Choroid plexus epithelial cell (primary cell): ENCODE measurements around the gene TRIM13.

ENCODE experiments used
- DNase-seq: peaks from one replicate; pipeline ENCODE4 v3.0.0-alpha.2; 2010; ENCODE audit warnings: low read depth
- H3K4me3 ChIP-seq: 2 replicates; pipeline ENCODE4 v1.5.1; 2011; ENCODE audit warnings: low read depth, mild to moderate bottlenecking, control low read depth, low read length, moderate library complexity
- CTCF ChIP-seq: conservative IDR thresholded peaks from 2 replicates; pipeline ENCODE4 v1.5.1; 2011; ENCODE audit warnings: low read depth, mild to moderate bottlenecking, control low read depth, inconsistent platforms, low read length, moderate library complexity

TRIM13 gene

GRCh38 chr13:49997955-49998354, 1.1 kb downstream of the TRIM13 start:
- TF ChIP-seq CTCF = no peak
- peak overlapping the region; percentile 88 for H3K4me3 ChIP-seq
- DNase-seq = no peak

- no peak for TF ChIP-seq CTCF
- no peak for DNase-seq
- H3K4me3 ChIP-seq = peak overlapping the region; percentile 88
Measured at GRCh38 chr13:49998714-49999624, 2.1 kb downstream of the TRIM13 start.

- peak; percentile 29 for DNase-seq
- TF ChIP-seq CTCF = no peak
- no peak overlapping the region for H3K4me3 ChIP-seq
Measured at GRCh38 chr13:50001287-50001686, 4.4 kb downstream of the TRIM13 start.

- H3K4me3 ChIP-seq = no peak overlapping the region
- no peak for TF ChIP-seq CTCF
- DNase-seq = peak; percentile 60
Measured at GRCh38 chr13:50006426-50007135, 9.7 kb downstream of the TRIM13 start.

- DNase-seq = no peak
- no peak overlapping the region for H3K4me3 ChIP-seq
- no peak for TF ChIP-seq CTCF
Measured at GRCh38 chr13:50011461-50011860, 14.6 kb downstream of the TRIM13 start.

- peak; percentile 85 for DNase-seq
- TF ChIP-seq CTCF = no peak
- H3K4me3 ChIP-seq = no peak overlapping the region
Measured at GRCh38 chr13:50012396-50013169, 15.7 kb downstream of the TRIM13 start.
